Bone marrow (tissue), 2 donors: Measurements from ENCODE around the gene APP.

Source experiments
- DNase-seq, 2 donors: peaks; one replicate each; lab custom pipeline; 2025; lab: John Stamatoyannopoulos, UW

The APP gene

DNA sequence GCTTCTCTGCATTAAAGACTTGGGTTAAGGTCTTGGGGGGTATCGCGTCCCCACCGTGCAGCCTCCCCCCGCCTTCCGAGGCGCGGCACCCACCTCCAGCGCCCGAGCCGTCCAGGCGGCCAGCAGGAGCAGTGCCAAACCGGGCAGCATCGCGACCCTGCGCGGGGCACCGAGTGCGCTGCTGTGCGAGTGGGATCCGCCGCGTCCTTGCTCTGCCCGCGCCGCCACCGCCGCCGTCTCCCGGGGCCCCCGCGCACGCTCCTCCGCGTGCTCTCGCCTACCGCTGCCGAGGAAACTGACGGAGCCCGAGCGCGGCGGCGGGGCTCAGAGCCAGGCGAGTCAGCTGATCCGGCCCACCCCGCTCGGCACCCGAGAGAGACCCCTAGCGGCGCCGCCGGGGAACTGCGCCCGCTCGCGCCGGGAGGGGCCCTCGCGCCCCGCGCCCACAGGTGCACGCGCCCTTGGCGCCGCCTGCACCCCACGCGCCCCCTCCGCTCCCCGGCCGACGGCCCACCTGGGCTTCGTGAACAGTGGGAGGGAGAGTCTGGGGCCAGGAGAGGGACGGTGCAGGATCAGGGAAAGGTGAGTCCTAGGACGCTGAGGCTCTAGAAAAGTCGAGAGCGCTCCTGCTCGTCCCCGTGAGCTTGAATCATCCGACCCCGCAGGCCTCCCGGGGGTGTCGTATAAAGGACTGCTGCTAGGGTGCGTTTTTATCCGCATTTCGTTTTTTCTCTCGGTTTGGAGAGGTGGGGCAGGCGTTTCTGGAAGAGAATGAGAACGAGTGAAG lies at the start of gene APP:
TSS of gene APP (minus strand) at position 300 of the 787 bp plus-strand sequence. CDS start at position 150, 150 bp downstream.
- DNase-seq, result peak; percentile 49 to 62

DNA sequence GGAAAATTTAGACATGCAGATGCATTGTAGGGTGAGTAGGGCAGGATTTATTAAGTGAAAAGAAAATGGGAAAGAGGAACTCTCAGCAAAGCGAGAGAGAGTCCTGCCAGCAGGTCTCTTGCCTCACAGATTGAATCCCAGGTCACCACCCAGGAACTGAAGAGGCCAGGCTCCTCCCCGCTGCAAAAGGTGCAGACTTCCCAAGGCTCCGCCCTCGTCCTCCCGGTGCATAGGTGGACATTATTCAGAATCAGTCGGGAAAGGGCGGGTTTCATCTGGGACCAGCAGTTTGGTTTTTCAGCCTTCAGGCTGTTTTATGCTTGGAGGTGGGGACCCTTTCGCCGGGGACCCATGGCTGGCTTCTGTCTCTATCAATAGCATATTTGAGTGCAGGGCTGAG lies 41.6 kb upstream of the APP start:
- no peak for DNase-seq

DNA sequence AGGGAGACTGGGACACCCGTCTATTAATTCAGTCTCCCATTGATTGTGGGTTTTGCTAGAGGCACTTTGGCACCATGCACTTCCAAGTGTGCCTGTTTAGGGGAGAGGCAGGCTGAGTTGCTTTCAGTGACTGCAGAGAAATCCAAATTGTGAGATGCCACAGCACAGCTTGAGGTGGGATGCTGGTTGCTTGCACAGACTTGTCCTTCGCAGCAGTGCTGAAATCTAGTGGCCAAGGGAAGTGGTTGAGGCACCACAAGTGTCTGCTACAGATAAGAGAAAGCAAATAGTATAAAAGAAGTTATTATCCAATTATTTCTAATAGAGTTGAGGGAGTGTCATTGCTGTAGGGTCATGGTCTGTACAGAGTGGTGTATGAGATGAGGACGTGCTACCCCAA lies 40.0 kb upstream of the APP start:
- no peak for DNase-seq

DNA sequence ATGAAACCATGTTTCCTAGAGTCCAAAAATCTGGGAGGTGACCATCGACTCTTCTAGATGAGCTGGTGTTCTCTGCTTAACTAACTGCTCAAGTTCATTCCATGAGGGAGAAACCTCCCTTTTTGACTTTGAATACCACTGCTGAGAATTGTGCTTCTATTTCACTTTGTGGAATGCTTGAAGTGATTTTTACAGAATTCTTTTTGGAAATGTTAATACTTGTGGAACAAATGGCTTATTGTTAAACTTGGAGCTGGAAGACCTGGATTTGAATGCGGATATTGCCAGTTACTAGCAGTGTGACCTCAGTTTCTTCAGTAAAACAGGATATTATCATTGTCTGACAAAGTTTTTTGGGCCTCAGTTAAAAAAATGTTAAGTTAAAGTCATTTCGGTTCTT lies 36.5 kb upstream of the APP start:
- no peak for DNase-seq

DNA sequence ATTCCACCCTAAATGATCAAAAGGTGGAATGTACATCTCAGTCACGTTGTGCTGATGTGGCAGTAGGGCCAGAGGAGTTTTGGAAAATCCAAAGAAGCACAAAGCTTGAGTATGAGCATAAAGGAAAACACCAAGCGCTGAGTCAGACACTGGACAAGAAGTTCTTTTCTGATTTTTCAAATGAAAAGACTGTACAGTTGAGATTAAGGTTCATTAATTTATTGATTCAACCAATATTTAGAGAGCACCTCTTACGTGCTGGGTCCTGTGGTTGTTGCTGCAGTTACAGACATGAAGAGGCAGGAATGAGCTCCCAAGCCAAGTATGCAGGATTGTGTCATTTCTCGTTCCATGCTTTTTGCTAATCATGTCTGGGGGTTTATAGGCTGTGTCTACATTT lies 28.9 kb upstream of the APP start:
- DNase-seq, result no peak

DNA sequence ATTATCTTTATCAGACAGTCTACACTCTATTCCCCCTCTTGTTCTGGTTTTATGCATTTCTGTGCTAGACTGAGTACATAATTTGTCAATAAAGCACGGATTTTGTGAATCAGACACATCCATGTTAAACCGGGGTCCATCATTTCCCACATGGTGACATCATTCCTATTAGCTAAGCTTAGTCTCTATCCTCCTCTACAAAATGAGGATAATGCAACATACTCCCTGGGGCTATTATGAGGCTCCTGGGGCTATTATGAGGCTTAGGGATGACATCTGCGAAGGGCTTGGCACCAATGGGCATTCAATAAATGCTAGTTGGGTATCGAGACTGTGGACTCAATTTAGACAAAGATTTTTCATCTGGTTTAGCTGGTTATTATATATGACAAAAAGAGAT lies 25.1 kb upstream of the APP start:
- no peak for DNase-seq

DNA sequence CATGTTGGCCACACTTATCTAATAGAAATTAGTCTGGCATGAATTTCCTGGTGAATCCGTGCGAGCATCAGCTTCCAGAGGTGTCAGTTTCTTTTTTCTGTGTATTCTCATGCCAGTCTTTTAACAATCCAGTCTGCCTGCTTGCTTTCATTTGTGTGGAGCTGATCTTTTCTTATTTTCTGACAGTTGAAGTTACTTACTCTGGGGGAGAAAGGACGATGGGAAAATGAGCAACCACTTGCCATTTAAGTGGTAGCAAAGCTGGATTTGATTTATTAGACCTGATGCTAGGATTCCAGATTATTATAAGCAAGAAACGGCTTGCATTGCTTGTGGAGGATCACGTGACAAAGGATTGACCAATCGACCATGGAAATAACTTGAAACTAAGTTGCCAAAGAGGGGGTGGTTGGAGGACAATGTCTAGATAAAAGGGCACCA lies 24.3 kb upstream of the APP start:
- no peak for DNase-seq

DNA sequence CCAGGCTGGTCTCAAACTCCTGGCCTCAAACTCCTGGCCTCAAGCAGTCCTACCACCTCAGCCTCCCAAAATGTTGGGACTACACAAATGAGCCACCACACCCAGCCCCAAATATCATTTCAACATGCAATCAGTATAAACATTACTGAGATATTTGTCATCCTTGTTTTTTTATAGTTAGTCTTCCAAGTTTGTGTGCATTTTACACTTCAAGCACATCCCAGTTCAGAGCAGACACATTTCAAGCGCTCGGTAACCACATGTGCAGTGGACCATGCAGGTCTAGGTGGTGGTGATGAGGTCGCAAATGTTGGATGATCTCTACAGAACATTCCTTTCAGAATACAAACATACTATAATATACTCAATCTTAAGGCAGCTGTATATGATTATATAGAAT lies 23.8 kb upstream of the APP start:
- DNase-seq, result no peak

DNA sequence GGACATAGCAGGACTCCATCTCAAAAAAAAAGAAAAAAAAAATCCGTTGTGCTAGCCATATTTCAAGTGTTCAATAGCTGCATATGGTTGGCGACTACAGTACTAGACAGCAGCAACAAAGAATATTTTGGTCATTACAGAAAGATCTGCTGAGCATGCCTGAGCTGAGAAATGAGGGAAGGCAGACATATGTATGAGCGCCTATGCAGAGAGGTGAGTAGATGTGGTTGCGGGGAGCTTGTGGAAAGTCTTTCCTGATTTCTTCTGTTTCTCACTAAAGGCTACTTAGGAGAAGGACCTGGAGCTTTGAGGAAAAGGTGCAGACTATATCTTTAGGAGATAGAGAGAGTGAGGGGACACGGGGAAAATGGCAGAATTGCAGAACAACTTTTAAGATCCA lies 21.0 kb upstream of the APP start:
- DNase-seq, result no peak

DNA sequence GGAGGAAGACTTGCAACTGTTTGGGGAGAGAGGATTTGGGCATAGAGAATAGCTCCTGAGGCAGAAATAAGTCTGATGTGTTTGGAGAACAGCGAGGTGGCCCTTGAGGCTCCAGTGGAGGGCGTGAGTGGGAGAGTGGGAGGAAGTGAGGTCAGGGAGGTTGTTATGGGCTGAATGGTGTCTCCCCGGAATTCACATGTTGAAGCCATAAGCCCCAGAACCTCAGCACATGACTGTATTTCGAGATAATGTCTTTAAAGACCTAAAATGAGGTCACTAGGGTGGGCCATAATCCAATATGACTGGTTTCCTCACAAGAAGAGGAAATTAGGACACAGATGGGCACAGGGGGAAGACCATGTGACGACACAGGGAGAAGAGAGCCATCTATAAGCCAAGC lies 17.9 kb upstream of the APP start:
- no peak for DNase-seq

DNA sequence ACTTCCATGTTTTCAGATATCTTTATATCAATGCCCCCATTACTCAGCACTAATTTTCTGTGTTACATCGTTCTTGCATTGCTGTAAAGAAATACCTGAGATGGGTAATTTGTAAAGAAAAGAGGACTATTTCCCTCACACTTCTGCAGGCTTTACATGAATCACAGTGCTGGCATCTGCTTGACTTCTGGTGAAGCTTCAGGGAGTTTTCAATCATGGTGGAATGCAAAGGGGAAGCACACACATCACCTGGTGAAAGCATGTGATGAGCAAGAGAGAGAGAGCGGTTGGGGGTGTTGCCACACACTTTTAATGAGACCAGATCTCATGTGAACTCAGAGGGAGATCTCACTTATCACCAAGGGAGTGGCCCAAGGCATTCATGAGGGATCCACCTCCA lies 14.9 kb upstream of the APP start:
- DNase-seq, result no peak

DNA sequence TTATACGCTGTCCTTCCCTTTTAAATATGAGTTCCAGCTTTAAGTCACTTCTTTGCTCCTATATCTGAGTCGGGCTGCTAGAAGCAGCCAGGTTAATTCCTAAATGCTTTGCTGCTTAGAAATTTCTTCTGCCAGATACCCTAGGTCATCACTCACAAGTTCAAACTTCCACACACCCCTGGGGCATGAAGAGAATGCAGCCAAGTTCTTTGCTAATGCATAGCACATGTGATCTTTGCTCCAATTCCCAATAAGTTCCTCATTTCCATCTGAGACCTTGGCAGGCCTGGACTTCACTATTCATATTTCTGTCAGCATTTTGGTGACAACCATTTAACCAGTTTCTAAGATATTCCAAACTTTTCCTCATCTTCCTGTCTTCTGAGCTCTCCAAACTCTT lies 14.5 kb upstream of the APP start:
- no peak for DNase-seq

DNA sequence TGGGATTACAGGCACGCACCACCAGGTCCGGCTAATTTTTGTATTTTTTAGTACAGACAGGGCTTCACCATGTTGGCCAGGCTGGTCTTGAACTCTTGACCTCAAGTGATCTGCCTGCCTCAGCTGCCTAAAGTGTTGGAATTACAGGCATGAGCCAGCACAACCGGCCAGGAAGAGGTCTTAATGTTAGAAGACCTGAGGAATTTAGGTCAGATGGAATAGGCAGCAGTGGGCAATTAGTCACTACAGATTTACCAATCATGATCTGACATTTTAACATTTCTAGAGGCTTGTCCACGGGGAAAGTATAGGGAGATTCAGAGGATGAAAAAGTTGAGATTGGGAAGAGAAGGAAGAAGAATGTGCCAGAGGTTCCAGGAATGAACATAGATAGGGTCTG lies 8.9 kb upstream of the APP start:
- no peak for DNase-seq

DNA sequence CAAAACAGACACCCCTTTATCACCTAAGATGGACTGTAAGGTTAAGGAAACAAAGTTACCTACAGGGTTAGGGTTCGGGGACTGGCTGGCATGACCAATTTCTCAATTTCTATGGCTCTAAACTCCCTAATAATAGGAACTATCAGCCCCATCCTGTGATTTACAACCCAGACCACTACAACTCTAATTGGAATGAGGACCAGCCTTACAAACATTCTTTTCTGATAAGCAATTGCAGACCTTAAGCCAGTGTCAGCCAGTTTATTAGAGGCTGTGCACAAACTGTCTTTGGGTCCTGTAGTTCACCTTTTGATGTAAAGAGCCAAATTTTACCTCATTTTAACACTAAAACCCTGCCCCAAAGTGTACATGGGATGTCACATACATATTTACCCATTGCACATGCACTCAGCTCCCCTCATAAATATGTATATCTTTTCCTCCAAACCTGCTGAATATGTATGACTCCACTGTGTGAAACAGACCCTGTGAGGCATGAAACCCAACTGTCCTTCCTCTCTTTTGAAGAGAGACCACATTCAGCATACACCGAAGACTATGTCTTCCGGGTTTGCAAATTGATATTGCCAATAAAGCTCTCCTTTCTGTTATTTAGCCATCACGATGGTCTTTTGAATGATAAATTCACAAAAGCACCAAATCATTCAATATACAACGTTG lies 7.3 kb upstream of the APP start:
- DNase-seq, result no peak

DNA sequence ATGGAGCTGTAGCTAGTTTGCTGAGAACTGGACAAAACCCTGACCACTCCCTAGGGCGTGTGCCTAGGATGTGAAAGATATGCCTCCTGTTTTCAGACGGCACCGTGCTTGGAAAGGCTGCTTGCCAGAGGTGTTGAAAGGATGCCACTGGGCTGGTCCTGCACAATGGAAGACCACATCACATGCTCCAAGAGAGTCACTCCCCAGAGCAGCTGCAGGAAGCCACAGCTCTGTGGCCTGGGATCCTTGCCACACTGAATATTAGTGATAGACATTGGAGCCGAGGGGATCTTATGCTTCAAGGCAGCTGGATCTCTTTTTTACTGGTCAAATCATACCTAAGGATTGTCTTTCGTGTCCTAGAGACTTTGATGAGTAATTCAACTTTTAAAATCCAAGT lies 6.6 kb upstream of the APP start:
- no peak for DNase-seq

DNA sequence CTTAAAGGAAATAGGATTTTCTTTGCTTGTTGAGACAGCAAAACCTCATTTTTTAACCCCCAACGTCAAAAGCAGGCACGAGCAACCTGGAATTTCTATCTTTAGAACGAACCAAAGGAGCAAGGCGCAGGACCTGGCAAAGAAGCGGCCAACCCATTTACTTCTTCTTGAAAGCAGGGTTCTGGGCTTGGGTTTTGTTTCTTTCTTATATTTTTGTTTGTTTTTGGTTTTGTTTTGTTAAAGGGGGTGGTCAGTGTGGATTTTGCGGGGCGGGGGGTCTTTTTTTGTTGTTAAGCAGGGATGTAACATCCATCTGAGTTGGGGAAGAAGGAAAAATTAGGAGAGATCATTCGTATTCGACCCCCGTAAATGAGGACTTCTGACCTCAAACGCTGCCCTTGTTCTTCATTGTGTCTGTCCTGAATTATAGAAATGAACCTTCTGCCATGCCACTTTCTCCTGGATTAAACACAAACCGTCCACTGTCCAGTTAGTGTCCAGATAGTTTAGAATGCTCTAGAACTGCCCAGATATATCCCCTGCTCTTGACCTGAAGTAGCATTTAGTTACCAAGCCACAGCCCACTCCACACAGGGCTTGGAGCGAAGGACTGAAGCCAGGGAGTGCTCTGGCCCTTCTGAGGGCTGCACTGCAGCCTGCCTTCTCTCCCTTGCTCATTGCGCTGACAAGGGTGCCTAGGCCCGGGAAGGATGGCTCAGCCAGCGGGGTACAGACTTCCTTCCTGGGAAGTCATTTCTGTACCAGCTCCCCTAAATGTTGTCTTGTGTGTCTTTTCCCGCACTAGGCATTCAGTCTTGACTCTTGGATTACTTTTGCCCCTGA lies 909 bp upstream of the APP start:
- no peak for DNase-seq

DNA sequence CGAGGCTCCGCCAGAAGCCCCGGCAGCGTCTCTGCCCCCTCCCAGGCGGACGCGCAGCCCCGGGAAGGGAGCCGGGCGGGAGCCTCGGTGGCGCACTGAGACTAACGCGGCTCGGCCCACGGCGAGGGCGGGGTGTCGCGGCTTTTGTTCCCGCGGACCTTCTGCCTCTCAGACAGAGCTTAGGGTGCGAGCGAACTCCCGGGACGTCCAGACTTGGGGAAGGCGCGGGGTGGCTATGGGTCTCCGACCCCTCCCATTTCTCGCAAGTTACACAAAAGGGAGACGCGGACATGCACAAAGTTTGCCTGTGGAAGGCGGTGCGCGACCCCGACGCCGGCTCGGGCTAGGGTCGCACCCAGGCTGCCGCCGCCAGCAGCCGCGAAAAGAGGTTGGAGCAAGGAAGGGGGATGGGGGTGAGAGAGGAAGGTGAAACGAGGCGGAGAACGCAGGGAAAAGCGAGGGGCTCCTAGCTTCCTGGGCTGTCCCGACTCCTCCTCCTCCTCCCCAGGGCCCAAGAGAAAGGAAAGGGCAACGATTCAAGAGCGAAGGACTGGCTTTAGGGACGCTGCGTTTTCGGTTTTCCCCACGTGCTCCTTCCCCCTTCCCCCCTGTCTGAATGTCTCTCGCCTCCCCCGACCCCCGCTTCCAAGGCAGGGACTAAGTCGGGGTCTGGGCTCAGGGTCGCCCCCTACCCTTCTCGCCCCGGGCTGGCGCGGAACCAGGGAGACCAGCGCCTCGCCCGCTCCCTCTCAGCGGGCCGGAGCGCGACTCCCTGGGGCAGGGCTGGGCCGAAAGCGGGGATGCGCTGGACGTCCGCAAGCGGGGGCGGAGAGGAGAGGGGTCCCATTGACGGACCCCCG lies 729 bp downstream of the APP start:
- peak in 1 of 2 donors; percentile 43 for DNase-seq

DNA sequence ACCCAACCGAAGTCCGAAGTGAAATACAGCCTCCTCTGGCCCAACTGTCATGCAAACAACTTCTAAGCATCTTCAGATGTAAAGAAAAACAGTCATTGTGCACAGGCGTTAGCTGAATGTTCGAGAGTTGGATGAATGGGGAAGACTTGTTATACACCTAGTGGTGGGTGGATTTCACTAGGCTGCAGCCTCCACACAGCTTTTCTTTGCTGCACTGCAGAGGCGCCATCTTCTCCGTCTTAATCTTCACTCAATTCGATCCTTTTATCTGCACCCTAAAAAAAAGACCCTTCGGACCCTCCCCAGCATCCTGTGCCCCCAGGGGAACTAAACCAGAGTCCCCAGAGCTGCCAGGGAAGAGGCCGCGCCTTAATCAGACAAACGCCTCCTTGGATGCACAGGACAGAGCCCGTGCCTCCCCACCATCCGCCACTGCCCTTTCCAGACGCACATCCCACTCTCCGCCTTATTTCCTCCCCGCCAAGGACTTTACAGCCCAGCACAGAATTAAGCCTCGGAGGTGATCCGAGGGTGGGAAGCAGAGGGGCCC lies 1.4 kb downstream of the APP start:
- DNase-seq, result peak; percentile 43 to 64

DNA sequence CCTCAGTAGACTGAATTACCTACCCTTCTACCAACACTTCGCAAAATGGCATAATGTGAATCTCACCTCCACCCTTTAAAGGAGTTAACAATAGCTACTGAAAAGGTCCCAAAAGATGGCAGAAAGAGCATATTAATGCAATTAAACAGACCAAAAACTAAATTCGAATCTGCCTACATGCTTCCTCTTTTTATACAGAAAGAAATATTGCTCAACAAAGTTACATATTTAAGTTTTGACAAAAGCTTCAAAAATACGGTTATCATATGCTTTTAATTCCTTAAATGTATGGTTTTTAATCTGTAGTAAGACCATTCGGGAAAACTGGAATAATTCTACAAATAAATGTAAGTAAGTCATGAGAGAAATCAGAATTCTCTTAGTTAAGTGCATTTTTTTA lies 2.2 kb downstream of the APP start:
- DNase-seq, result no peak

DNA sequence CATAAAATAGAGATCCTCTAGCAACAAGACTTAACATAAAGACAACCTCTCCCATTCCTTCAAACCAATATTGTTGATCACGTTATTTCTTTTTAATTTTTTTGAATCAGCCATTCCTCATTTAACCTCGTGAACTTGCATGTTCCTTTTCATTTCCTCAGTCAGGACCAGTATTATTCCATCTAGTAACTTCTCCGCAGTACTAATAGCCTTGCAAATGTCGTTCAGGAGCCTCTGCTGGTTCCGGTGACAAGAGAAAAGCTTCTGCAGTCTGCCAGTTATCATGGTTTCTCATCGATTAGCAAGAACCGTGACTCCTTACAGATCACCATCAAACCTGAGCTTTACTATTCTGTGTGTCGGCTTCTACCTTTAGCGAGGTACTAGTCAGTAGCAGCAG lies 3.0 kb downstream of the APP start:
- no peak for DNase-seq

DNA sequence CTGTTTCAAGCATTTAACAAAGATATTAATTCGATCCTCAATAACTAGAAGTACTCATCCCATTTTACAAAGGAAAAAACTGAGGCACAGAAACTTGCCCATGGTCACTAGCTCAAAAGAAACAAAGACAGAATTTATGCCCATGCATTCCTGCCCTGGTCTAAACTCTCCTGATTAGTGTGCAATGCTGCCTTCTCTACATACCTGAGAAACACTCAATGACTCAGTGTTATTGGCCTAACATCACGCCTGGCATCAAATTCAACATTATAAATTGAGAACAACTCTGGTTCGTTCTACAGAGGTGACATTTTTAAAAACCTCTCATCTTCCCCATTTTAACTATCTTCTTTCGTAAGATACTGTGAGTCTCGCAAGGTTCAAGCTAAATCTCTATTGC lies 5.2 kb downstream of the APP start:
- no peak for DNase-seq

DNA sequence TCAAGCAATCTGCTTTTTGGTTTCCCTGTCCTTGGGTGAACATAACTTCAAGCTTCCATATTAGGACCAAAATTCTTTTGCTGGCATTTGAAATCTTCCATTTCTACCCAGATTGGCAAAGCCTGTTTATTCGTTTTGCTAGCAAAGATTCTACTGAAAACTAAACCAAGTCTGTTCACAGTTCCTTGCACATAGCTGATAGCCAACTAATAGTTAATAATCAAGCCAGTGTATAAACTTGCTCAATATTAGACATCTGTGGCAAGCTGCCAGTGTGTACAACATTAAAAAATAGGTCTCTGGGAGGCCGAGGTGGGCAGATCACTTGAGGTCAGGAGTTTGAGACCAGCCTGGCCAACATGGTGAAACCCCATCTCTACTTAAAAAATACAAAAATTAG lies 6.3 kb downstream of the APP start:
- no peak for DNase-seq
